Loucy (cell line): Measurements from ENCODE around the gene PRSS56.

Experiments
- CTCF ChIP-seq: fragments of 200-600 bp; sonication (generic); conservative IDR thresholded peaks from 2 replicates; pipeline ENCODE4 v1.5.1; 2014; ENCODE audit warnings: mild to moderate bottlenecking, antibody characterized with exemption, low read length
- EZH2phosphoT487 ChIP-seq: fragments of 200-600 bp; IDR thresholded peaks from 2 replicates; pipeline ENCODE4 v1.6.1; 2018; ENCODE audit warnings: antibody characterized with exemption, mild to moderate bottlenecking, moderate library complexity, borderline replicate concordance

GRCh38 chr2:232545511-232546375, 25.6 kb downstream of the PRSS56 start:
- TF ChIP-seq CTCF = no peak
- TF ChIP-seq EZH2phosphoT487 = no peak
